ENCODE results near the gene PSMA6. TPM values are rescaled to one million over a fixed set of nuclear protein-coding genes. Genes with fewer than 3 reads are reported as not detected.
"Not testable (repeated sequence)": the region's sequence is repeated elsewhere in the genome, so short reads cannot be mapped to it uniquely, and the experiment has no call there.

Gene PSMA6
- total RNA-seq, 3 donors from 2014 or later: 562 to 636 (median 595) TPM

- Mint-ChIP-seq H3K36me3 (ENCODE audit: insufficient read depth) (peaks cover 27% of the 10 kb centered on the region), H3K9me3 (no peaks in the 10 kb centered on the region), H3K4me3 (no peak overlapping the region), H3K4me1 (ENCODE audit: low read depth) (peaks cover 8% of the 10 kb centered on the region), H3K27me3 (ENCODE audit: low read depth) (no peaks in the 10 kb centered on the region)
- ATAC-seq (no peak), DNase-seq (no peak)
Measured at GRCh38 chr14:35319509-35319908, 27.3 kb downstream of the PSMA6 start.

DNA sequence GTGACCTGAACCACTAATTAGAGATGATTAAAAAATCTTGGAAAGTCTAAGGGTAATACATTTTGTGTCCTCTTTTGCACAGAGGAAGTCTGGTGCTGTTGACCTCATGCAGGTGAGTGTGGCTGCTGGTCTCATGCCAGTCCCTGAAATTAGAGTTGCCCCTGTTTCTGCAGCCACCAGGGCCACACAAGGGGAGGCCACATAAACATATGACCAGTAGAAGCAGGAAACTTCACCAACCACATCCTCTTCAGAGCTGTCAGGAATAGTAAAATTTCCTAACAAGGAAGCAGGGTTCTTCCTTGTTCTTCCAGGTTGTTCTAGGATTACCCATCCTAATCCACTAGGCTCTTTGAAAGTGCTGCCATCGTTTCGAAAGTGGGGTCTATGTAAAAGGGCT lies 28.3 kb downstream of the PSMA6 start:
- H3K36me3 Mint-ChIP-seq (ENCODE audit: insufficient read depth): peaks cover 20% of the 10 kb centered on the region
- no peaks in the 10 kb centered on the region for H3K9me3 Mint-ChIP-seq
- no peaks in the 10 kb centered on the region for H3K27me3 Mint-ChIP-seq (ENCODE audit: low read depth)
- H3K4me3 Mint-ChIP-seq: no peak overlapping the region
- no peak for DNase-seq
- no peaks in the 10 kb centered on the region for H3K4me1 Mint-ChIP-seq (ENCODE audit: low read depth)
- no peak for ATAC-seq

GRCh38 chr14:35326375-35326774 lies 34.2 kb downstream of the PSMA6 start:
- Mint-ChIP-seq H3K36me3 (ENCODE audit: insufficient read depth) (no peaks in the 10 kb centered on the region), H3K4me1 (ENCODE audit: low read depth) (no peaks in the 10 kb centered on the region), H3K27me3 (ENCODE audit: low read depth) (no peaks in the 10 kb centered on the region), H3K9me3 (no peaks in the 10 kb centered on the region), H3K4me3 (no peak overlapping the region)
- no peak for ATAC-seq
- no peak for DNase-seq

DNA sequence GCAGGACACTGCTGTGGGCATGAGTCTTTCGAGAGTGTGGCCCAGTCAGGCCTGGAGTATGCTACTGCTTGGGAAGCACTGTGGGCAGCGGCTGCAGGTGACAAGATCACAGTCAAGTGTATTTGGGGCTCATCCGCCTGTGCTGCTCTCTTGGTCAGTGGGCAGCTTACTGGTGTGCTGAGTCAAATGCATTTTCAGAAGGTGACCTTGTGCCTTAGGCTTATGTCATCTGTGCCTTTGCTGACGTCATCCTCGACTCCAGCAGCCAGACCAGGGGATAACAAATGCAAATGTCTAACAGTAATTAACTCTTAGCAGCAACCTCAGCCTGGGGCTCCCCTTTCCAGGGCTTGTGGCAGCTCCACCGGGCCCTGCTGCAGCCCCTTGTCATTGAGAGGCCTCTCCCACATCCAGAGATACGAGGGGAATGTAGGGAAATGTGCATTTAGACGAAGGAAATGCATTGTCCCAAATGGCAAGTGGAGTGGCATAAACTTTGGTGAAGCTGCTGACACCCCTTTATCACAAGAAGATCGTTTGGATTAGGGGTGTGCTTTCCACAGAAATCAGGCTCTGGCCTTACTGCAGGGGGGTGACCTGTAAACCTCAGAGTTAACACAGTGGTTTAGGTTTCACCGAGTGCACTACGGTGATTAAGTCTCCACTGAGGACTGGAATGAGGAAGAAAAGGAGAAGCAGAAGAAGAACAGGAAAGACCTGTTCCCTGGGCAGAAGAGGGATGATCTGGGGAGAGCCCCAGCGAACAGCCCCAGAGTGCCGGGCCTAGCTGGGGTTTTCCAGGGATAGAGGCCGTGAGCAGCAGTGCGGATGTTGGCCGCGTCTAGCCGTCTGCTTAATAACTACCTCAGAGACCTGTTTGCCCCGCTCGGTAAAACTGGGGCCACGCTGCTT lies 39.7 kb downstream of the PSMA6 start:
- ATAC-seq (no peak), DNase-seq (no peak)
- H3K4me3 Mint-ChIP-seq: no peak overlapping the region
- H3K36me3 Mint-ChIP-seq (ENCODE audit: insufficient read depth): no peaks in the 10 kb centered on the region
- H3K9me3 Mint-ChIP-seq: no peaks in the 10 kb centered on the region
- H3K27me3 Mint-ChIP-seq (ENCODE audit: low read depth): no peaks in the 10 kb centered on the region
- peaks cover 29% of the 10 kb centered on the region for H3K4me1 Mint-ChIP-seq (ENCODE audit: low read depth)

GRCh38 chr14:35332517-35333263 lies 40.5 kb downstream of the PSMA6 start:
- no peaks in the 10 kb centered on the region for H3K27me3 Mint-ChIP-seq (ENCODE audit: low read depth)
- peak overlapping the region; percentile 56 for H3K4me3 Mint-ChIP-seq
- no peaks in the 10 kb centered on the region for H3K9me3 Mint-ChIP-seq
- H3K36me3 Mint-ChIP-seq (ENCODE audit: insufficient read depth): no peaks in the 10 kb centered on the region
- ATAC-seq (peak; percentile 81 to 86), DNase-seq (peak; percentile 30)
- peaks cover 32% of the 10 kb centered on the region for H3K4me1 Mint-ChIP-seq (ENCODE audit: low read depth)

- no peaks in the 10 kb centered on the region for H3K9me3 Mint-ChIP-seq
- peak; percentile 32 to 33 for ATAC-seq
Measured at GRCh38 chr14:35333264-35333730, 41.1 kb downstream of the PSMA6 start.

GRCh38 chr14:35333797-35334743 lies 41.9 kb downstream of the PSMA6 start:
- Mint-ChIP-seq H3K4me1 (ENCODE audit: low read depth) (peaks cover 32% of the 10 kb centered on the region), H3K36me3 (ENCODE audit: insufficient read depth) (no peaks in the 10 kb centered on the region), H3K27me3 (ENCODE audit: low read depth) (no peaks in the 10 kb centered on the region), H3K4me3 (peak overlapping the region; percentile 56), H3K9me3 (no peaks in the 10 kb centered on the region)
- ATAC-seq: peak; percentile 57 to 58
- DNase-seq: peak; percentile 17

More at GRCh38 chr14:35333264-35333730, 41.1 kb downstream of the PSMA6 start:
- no peaks in the 10 kb centered on the region for H3K36me3 Mint-ChIP-seq (ENCODE audit: insufficient read depth)
- peak overlapping the region; percentile 56 for H3K4me3 Mint-ChIP-seq
- no peak for DNase-seq
- H3K4me1 Mint-ChIP-seq (ENCODE audit: low read depth): peaks cover 32% of the 10 kb centered on the region
- H3K27me3 Mint-ChIP-seq (ENCODE audit: low read depth): no peaks in the 10 kb centered on the region

DNA sequence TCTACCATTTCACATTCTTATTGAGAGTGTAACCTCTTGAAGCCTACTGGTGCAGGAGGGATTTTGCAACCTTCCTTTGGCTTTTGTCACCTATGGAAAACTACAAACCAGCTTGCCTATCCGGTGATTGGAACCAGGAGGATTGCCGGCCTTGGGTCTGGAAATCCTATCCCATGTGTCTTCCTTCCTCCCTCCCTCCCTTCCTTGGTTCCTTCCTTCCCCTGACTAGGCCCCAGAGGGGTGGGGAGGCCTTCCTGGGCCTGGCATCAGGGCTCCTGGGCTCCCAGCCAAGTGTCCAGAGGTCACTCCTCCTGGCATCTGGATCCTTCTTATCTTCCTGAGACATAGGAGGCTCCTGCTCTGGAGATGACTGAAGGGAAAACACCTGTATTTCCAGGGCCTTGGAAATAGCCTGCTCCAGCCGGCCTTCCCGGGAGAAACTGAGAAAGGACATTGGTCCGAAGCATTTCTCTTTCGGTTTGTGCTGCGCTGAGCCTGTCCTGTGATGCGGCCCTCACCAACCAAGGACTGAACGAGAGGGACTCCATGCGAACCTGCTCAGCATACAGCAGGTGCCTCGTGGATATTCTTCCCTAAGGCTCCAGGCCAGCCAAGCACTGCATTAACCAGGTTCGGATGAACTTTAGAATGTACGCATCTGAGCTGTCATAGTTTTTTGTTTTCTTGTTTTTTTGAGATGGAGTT lies 43.4 kb downstream of the PSMA6 start:
- Mint-ChIP-seq H3K9me3 (no peaks in the 10 kb centered on the region), H3K27me3 (ENCODE audit: low read depth) (no peaks in the 10 kb centered on the region), H3K36me3 (ENCODE audit: insufficient read depth) (no peaks in the 10 kb centered on the region), H3K4me1 (ENCODE audit: low read depth) (peaks cover 34% of the 10 kb centered on the region), H3K4me3 (no peak overlapping the region)
- DNase-seq (no peak), ATAC-seq (no peak)

GRCh38 chr14:35336171-35336493 lies 44.0 kb downstream of the PSMA6 start:
- H3K4me3 Mint-ChIP-seq; DNase-seq; H3K9me3 Mint-ChIP-seq; ATAC-seq; H3K27me3 Mint-ChIP-seq (ENCODE audit: low read depth); H3K36me3 Mint-ChIP-seq (ENCODE audit: insufficient read depth): not testable (repeated sequence)
- H3K4me1 Mint-ChIP-seq (ENCODE audit: low read depth): peaks cover 34% of the 10 kb centered on the region

DNA sequence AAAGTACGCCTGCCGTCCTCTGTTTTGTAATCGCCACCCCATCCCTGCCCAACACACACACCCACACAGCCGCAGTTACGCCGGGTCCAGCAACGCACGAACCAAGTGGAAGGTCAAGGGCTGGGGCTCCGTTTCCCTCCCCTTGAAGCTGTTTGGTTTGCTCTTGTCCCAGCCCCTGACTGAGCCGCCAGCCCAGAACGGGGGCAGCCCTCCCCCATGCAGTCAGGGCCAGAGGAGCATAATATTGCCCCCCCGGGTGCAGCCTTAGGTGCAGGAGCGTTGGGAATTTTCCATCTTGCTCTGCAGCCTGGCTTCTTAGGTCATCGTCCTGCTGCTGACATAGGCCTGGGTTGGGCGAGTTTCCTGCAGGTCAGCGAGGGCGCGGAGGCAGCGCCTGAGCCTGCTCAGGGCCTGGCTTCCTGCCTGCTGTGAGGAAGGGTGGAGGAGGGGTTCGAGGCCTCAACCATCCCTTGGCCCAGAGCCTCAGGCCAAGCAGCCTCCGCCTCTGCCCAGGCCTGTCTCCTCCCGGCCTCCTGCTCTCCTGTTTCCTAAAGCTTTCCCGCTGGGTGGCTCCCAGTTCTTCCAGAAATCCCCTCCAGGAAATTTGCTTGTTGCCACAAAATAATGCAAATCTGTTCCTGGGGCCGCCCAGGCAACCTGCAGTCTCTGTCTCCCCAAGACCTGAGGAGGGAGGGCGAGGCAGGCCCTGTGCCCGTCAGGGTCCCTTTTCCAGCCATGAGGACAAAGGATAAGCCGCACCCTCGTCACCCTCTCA lies 44.5 kb downstream of the PSMA6 start:
- no peaks in the 10 kb centered on the region for H3K27me3 Mint-ChIP-seq (ENCODE audit: low read depth)
- H3K4me1 Mint-ChIP-seq (ENCODE audit: low read depth): peaks cover 32% of the 10 kb centered on the region
- ATAC-seq: no peak
- DNase-seq: no peak
- no peak overlapping the region for H3K4me3 Mint-ChIP-seq
- H3K9me3 Mint-ChIP-seq: no peaks in the 10 kb centered on the region
- no peaks in the 10 kb centered on the region for H3K36me3 Mint-ChIP-seq (ENCODE audit: insufficient read depth)

DNA sequence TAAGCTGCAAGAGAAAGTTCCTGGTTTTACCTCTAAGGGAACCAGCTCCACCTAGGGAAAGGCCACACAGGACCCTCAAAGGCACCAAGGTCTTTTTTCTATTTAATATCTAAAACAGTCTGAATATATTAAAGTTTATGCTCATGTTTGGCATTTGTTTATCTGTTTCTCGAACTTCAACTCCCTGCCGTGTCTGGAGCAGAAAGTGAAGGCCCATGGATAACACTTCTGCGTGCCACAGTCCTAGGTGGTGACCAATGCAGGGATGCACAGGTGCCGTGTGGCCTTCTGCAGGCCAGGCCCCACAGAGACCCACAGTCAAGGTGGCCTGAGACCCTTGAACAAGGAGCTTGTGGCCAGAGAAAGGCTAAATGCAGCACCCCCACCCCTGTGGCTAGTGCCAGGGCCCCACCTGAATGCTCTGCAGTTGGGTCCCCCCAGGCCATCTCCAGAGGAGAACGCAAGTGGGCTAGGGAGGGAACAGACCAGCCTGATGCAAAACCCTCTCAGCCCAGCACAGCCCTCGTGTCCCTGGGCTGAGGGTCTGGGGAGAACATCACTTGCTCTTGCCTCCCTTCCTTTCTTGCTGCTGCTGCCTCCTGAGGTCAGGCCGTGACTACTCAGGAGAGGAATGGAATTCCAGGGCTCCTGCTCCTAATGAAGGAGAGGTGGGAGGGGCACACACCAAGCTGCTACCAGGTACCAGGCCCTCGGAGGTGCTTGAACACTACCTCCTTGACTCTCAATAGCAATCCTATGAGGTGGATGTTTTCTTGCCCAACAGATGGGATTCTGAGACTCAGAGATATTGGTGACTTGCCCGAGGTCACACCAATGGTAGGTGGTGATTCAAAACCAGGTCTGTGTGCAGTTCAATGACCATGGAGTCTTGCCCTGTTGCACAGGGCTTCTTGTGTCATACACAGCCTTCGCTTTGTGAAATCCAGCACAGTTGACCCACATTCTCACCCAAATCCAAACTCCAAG lies 45.4 kb downstream of the PSMA6 start:
- H3K4me3 Mint-ChIP-seq: no peak overlapping the region
- DNase-seq: no peak
- no peaks in the 10 kb centered on the region for H3K9me3 Mint-ChIP-seq
- no peaks in the 10 kb centered on the region for H3K36me3 Mint-ChIP-seq (ENCODE audit: insufficient read depth)
- H3K4me1 Mint-ChIP-seq (ENCODE audit: low read depth): peaks cover 24% of the 10 kb centered on the region
- ATAC-seq: no peak
- no peaks in the 10 kb centered on the region for H3K27me3 Mint-ChIP-seq (ENCODE audit: low read depth)

- H3K4me1 Mint-ChIP-seq (ENCODE audit: low read depth): peaks cover 11% of the 10 kb centered on the region
- no peak for ATAC-seq
Measured at GRCh38 chr14:35338731-35339405, 46.7 kb downstream of the PSMA6 start.

More at GRCh38 chr14:35338731-35339405, 46.7 kb downstream of the PSMA6 start:
- no peaks in the 10 kb centered on the region for H3K36me3 Mint-ChIP-seq (ENCODE audit: insufficient read depth)
- H3K4me3 Mint-ChIP-seq: no peak overlapping the region
- H3K9me3 Mint-ChIP-seq: no peaks in the 10 kb centered on the region
- no peak for DNase-seq
- H3K27me3 Mint-ChIP-seq (ENCODE audit: low read depth): no peaks in the 10 kb centered on the region

Measured in activated T-cell treated with anti-CD3 and anti-CD28 coated beads, Interleukin-2, amount 50 U/mL, for 4 hours (primary cell).